HCT116 (cell line): ENCODE measurements around the gene CCDC158. TPM values are rescaled to one million over a fixed set of nuclear protein-coding genes. Genes with fewer than 3 reads are reported as not detected.

ENCODE experiments used
- ATAC-seq: fragments of 200-7000 bp; cut with Tn5 transposase; 2 replicates; pipeline ENCODE4 v1.9.1; 2020; ENCODE audit warnings: mild to moderate bottlenecking, moderate library complexity
- BruUV-seq: library from RNA; stranded (reverse); fragments of 400-500 nt; replicated peaks from 2 replicates; lab custom pipeline; 2021; lab: Mats Ljungman, UMichigan
- CTCF ChIA-PET: fragments of 300-600 bp; sonication (Branson Sonifier 250); formaldehyde crosslinking; loops from one replicate; lab custom pipeline; 2021; ENCODE audit warnings: antibody characterized with exemption; lab: Charles Lee
- POLR2A ChIA-PET: fragments of 300-600, 350-600 bp; sonication (Branson Sonifier 250); formaldehyde crosslinking; loops from one replicate; lab custom pipeline; 2021; ENCODE audit warnings: antibody characterized with exemption; lab: Charles Lee
- RAD21 ChIA-PET, 2 experiments: fragments of 300-600 bp; sonication (Branson Sonifier 250); formaldehyde crosslinking; loops; one replicate each; lab custom pipeline; 2023; ENCODE audit warnings: low total read pairs in 2 of 2; ENCODE audit not compliant: uncharacterized antibody in 2 of 2, unreplicated experiment in 2 of 2, low non-redundant PET in 1 of 2; lab: Charles Lee
- DNase-seq: peaks from one replicate; pipeline ENCODE4 v3.0.0-alpha.2; 2010; ENCODE audit warnings: low read depth, low spot score
- H2AFZ ChIP-seq: fragments of 200-600 bp; shearing (Covaris generic), sonication (generic); 2 replicates; pipeline ENCODE4 v1.6.1; 2017; ENCODE audit warnings: low read depth, mixed run types, mixed read lengths, antibody characterized with exemption, low read length; ENCODE audit not compliant: poor library complexity, severe bottlenecking
- H3K27ac ChIP-seq: 2 replicates; pipeline ENCODE4 v1.5.1; 2012; ENCODE audit warnings: low read depth, low read length
- H3K27me3 ChIP-seq: fragments of 200-600 bp; sonication (generic); 2 replicates; pipeline ENCODE4 v1.6.1; 2016; ENCODE audit warnings: mixed run types, low read length, mixed read lengths; ENCODE audit not compliant: insufficient read depth
- H3K36me3 ChIP-seq, 2 experiments: fragments of 200-500 bp in 1 of 2; fragments of 200-600 bp in 1 of 2; sonication (Bioruptor generic) in 1 of 2; sonication (generic) in 1 of 2; 2 replicates each; pipeline versions ENCODE4 v1.5.1 to v1.6.1; 2014 to 2016; ENCODE audit warnings: low read length in 2 of 2, inconsistent platforms in 1 of 2, mixed read lengths in 1 of 2, mixed run types in 1 of 2; ENCODE audit not compliant: insufficient read depth in 2 of 2, control insufficient read depth in 1 of 2
- H3K4me1 ChIP-seq, 2 experiments: fragments of 200-600 bp in 1 of 2; sonication (generic) in 1 of 2; 2 replicates each; pipeline versions ENCODE4 v1.5.1 to v1.6.1; 2012 to 2017; ENCODE audit warnings: low read length in 2 of 2, inconsistent platforms in 1 of 2, mild to moderate bottlenecking in 1 of 2, mixed read lengths in 1 of 2, mixed run types in 1 of 2, moderate library complexity in 1 of 2; ENCODE audit not compliant: insufficient read depth in 2 of 2, control insufficient read depth in 1 of 2
- H3K4me2 ChIP-seq: fragments of 200-600 bp; sonication (generic); 2 replicates; pipeline ENCODE4 v1.6.1; 2017; ENCODE audit warnings: mixed run types, low read length, mixed read lengths
- H3K4me3 ChIP-seq, 2 experiments: fragments of 200-600 bp in 1 of 2; sonication (generic) in 1 of 2; replicated peaks in 1 of 2; 2 replicates each; pipeline ENCODE4 v1.5.1; 2011 to 2016; ENCODE audit warnings: low read length in 2 of 2, control low read depth in 1 of 2, low read depth in 1 of 2, mild to moderate bottlenecking in 1 of 2, mixed read lengths in 1 of 2, mixed run types in 1 of 2
- H3K79me2 ChIP-seq: fragments of 200-600 bp; sonication (generic); 2 replicates; pipeline ENCODE4 v1.6.1; 2017; ENCODE audit warnings: mild to moderate bottlenecking, mixed run types, low read length, moderate library complexity, mixed read lengths; ENCODE audit not compliant: insufficient read depth
- H3K9ac ChIP-seq: fragments of 200-600 bp; sonication (generic); 2 replicates; pipeline ENCODE4 v1.6.1; 2016; ENCODE audit warnings: low read length, mixed read lengths
- H3K9me2 ChIP-seq: fragments of 200-600 bp; sonication (generic), shearing (Covaris generic); 2 replicates; pipeline ENCODE4 v1.6.1; 2017; ENCODE audit warnings: mixed run types, mild to moderate bottlenecking, moderate library complexity; ENCODE audit not compliant: insufficient read depth
- H3K9me3 ChIP-seq, 2 experiments: fragments of 200-500 bp in 1 of 2; fragments of 200-600 bp in 1 of 2; sonication (Bioruptor generic) in 1 of 2; sonication (generic) in 1 of 2; 2 replicates each; pipeline ENCODE4 v1.6.1; 2014 to 2017; ENCODE audit warnings: low read length in 2 of 2, mixed read lengths in 2 of 2, inconsistent platforms in 1 of 2, low read depth in 1 of 2, mild to moderate bottlenecking in 1 of 2, mixed run types in 1 of 2, moderate library complexity in 1 of 2; ENCODE audit not compliant: control insufficient read depth in 1 of 2, insufficient read depth in 1 of 2
- H4K20me1 ChIP-seq: fragments of 200-600 bp; sonication (generic), shearing (Covaris generic); 2 replicates; pipeline ENCODE4 v1.6.1; 2017; ENCODE audit warnings: mixed run types, mild to moderate bottlenecking, moderate library complexity; ENCODE audit not compliant: insufficient read depth
- JUND ChIP-seq: IDR thresholded peaks from 2 replicates; pipeline ENCODE4 v1.6.1; 2012
- POLR2A ChIP-seq: IDR thresholded peaks from 2 replicates; pipeline ENCODE4 v1.7.0; 2011; ENCODE audit warnings: borderline replicate concordance; ENCODE audit not compliant: insufficient read depth, insufficient read length; ENCODE audit errors: extremely low read depth
- intact Hi-C: fragments of 100-400 bp; cut with micrococcal nuclease; formaldehyde crosslinking; loops from 2 replicates; pipeline ENCODE4 v1.10.0; 2022
- total RNA-seq: library from RNA; stranded (reverse); gene quantifications from one replicate; pipeline ENCODE4 v1.2.1, GENCODE V29; 2021; ENCODE audit not compliant: unreplicated experiment
- TF ChIP-seq, protein P1 (sequence below): IDR thresholded peaks from 2 replicates; pipeline ENCODE4 v1.6.1; 2011; ENCODE audit warnings: mild to moderate bottlenecking, low read length, moderate library complexity; ENCODE audit not compliant: insufficient replicate concordance; ENCODE audit errors: extremely low read depth

CCDC158 gene
- total RNA-seq, 1 experiment from 2014 or later, result not detected

DNA sequence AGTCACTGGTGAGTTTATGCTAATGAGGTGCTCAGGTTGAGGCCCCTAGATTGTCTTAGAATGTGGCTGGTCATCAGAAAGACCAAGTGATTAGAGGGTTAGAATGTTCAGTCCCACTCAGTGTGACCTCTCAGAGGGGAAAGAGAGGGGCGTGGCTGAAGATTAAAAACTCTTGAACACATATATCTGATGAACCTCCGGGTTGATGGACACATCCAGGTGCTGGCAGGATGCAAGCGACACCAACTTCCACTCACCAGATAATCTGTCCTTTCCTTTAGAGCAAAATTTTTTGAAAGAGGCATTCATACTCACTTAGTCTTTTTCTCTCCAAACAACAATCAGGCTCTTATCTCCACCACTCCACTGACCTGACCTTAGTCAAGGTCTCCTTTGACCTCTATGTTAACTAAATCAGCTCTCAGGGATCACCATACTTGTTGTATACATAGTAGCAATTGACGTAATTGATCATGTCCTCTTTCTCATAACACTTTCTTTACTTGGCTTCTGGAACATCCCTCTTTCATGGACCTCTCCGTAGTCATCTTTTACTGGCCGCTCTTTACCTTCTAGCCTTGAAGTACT lies 155.2 kb downstream of the CCDC158 start:
- Histone ChIP-seq H3K4me1 (no peaks in the 10 kb centered on the region), H2AFZ (no peak overlapping the region), H3K4me3 (no peak overlapping the region), H3K79me2 (no peaks in the 10 kb centered on the region), H3K4me2 (no peak overlapping the region), H3K9ac (no peak overlapping the region), H3K27me3 (no peaks in the 10 kb centered on the region), H3K9me2 (no peaks in the 10 kb centered on the region), H4K20me1 (no peaks in the 10 kb centered on the region), H3K9me3 (no peaks in the 10 kb centered on the region), H3K36me3 (no peaks in the 10 kb centered on the region), H3K27ac (no peak overlapping the region)
- ChIA-PET CTCF (no interaction called here), RAD21 (no interaction called here), POLR2A (no interaction called here)
- DNase-seq, result no peak
- ATAC-seq, result no peak
- TF ChIP-seq JUND (no peak), POLR2A (no peak)
- TF ChIP-seq, protein P1, sequence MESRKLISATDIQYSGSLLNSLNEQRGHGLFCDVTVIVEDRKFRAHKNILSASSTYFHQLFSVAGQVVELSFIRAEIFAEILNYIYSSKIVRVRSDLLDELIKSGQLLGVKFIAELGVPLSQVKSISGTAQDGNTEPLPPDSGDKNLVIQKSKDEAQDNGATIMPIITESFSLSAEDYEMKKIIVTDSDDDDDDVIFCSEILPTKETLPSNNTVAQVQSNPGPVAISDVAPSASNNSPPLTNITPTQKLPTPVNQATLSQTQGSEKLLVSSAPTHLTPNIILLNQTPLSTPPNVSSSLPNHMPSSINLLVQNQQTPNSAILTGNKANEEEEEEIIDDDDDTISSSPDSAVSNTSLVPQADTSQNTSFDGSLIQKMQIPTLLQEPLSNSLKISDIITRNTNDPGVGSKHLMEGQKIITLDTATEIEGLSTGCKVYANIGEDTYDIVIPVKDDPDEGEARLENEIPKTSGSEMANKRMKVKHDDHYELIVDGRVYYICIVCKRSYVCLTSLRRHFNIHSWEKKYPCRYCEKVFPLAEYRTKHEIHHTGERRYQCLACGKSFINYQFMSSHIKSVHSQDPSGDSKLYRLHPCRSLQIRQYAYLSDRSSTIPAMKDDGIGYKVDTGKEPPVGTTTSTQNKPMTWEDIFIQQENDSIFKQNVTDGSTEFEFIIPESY, result no peak
- BruUV-seq, result no TSS peak
- intact Hi-C loops, result no loop called here

Other genes with a start within 250 kb of the CCDC158 start
- 51.3 TPM for gene SCARB2, start 207.3 kb downstream of the CCDC158 start, total RNA-seq
- 0.91 TPM for gene FAM47E, start 169.4 kb downstream of the CCDC158 start, total RNA-seq
- 5.6 TPM for gene STBD1, start 114.4 kb downstream of the CCDC158 start, total RNA-seq
- 22.5 TPM for gene SHROOM3, start 14.1 kb upstream of the CCDC158 start, total RNA-seq